GM18867 (cell line): ENCODE results near the gene HNF4A.

ENCODE experiments used
- ATAC-seq: cut with Tn5 transposase; IDR thresholded peaks from one replicate; pipeline ENCODE4 v1.9.1; 2021; ENCODE audit warnings: mild to moderate bottlenecking, moderate library complexity; ENCODE audit not compliant: unreplicated experiment

Gene HNF4A

DNA sequence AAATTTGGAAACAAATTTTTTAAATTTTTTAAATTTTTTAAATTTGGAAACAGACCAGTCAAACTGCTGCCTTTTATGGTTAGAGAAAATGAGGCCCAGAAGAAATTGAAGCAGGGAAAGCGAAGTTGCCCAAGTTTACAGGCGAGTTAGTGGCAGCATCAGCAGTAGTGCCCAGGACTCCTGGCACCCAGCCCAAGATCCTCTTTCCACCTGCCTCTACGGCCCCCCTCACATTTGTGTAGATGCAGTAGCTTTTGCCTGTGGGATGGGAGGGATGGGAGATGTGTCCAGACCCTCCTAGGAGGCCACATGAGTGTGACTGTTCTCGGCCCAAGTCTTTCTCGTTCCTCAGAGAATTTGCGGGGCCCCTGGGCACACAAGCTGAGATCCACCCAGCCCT lies 49.8 kb downstream of the HNF4A start:
- ATAC-seq = no peak

DNA sequence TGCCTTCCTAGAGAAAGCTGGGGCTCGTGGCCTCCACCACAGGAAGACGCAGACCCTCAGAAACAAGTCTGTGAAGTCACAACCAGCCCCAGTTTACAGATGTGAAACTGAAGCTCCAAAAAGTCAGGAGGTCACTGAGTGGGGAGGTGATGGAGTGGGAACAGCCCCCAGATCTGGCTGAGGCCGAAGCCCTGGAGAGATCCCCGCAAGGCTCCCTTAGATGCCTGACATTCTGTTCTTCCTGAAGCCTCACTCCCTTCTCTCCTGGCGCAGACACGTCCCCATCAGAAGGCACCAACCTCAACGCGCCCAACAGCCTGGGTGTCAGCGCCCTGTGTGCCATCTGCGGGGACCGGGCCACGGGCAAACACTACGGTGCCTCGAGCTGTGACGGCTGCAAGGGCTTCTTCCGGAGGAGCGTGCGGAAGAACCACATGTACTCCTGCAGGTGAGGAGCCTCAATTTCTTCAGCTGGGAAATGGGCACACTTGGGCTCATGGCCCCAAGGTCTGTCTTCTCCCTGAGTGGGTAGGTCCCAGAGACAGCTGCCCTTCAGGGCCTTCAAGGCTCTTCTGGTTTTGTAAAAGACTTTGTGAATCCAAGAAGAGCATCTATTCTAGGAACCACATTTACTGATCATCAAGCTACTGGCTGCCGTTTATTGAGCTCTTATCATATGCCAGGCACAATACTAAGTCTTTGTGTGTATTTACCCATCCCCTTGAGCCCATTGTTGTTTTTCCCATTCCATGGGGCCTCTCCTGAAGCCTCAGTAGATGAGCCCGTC lies 50.5 kb downstream of the HNF4A start:
- ATAC-seq = no peak

- ATAC-seq = no peak
Observed at GRCh38 chr20:44406572-44407137, 51.2 kb downstream of the HNF4A start.

GRCh38 chr20:44407402-44408184 lies 52.1 kb downstream of the HNF4A start:
- no peak for ATAC-seq

DNA sequence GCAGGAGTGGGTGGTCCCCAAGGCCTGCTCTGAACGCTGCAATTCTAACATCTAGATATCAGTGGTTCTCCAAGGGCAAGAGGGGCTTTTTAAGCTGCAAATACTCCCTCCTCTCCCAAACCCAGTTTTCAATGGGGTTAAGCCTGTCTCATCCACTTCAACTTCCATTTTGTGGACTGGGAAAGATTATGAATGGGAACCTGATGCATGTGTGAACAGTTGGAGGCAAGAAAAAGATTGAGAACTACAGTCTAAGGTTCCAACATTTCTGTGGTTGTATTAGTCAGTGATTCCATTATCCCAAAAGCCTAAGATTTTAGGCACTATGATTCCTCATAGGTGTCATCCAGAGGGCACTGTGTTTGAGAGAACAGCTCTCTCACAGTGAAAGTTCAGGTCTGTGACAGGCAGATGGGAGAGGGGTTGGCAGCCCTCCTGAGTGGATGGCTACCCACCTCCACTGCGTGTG lies 53.7 kb downstream of the HNF4A start:
- no peak for ATAC-seq

GRCh38 chr20:44410583-44411019 lies 55.1 kb downstream of the HNF4A start:
- no peak for ATAC-seq

DNA sequence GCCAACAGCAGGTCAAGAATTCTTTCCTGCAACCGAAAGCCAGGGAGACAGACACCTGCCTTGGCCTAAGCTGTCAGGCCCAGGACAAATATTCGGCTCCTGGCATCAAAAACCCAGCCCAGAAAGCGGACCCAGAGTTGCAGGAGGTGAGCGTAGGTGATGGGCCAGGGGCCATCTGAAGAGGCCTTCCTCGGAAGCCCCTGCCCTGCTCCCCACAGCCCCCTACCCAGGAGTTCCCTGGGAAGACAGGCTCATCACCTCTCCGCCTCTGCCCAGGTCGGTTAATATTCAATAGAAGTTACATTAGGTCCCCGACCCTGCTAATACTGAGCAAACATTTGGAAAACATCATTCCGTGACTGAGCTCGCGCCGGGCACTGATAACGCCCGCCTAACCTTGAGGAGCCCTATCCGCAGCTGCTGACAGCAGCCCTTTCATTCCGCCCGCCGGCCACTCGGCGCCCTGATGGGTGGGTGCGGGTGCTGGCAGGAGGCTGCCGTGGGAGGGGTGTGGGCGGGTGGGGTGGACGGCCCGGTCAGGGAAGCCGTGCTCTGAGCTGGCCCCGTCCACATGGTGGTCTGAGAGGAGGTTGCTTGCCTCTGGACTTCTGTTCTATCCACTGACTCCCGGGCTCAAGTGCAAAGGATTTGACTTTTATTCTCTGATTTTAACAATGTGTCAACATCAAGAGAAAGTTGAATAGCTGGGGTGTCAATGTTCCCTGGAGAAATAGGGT lies 55.7 kb downstream of the HNF4A start:
- no peak for ATAC-seq

GRCh38 chr20:44411757-44412401 lies 56.4 kb downstream of the HNF4A start:
- no peak for ATAC-seq

DNA sequence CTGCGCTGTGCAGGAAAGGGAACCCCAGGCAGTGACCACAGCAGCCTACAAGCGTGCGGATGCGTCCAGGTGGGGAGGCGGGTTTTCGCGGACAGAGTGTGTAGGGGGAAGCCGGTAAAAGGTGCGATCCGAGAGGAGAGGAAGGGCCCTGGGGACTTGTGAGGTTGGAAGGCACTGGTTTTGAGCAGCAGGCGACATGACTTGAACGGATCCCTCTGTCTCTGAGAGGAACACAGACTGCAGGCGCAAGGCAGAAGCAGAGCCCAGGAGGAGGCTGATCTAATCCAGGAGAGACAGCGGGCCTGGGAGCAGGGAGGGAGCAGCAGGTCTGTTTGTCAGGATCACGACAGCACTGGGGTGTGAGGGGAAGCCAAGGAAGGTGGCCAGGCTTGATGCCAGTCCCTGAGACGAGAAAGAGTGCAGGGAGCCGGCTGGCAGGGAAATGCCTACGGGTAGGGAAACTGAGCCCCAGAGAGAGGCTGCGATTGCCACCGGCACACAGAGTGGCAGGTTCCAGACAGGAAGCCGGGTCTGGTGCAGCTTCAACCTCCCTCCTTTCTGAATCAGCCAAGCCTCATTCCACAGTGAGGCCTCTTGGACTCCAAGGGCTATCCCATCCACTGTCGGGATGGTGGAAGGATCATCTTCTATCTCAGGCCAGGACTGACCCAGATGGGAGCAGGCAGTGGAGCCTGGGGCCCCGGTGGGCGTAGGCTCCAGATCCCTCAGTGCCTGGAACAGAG lies 57.1 kb downstream of the HNF4A start:
- ATAC-seq = no peak

DNA sequence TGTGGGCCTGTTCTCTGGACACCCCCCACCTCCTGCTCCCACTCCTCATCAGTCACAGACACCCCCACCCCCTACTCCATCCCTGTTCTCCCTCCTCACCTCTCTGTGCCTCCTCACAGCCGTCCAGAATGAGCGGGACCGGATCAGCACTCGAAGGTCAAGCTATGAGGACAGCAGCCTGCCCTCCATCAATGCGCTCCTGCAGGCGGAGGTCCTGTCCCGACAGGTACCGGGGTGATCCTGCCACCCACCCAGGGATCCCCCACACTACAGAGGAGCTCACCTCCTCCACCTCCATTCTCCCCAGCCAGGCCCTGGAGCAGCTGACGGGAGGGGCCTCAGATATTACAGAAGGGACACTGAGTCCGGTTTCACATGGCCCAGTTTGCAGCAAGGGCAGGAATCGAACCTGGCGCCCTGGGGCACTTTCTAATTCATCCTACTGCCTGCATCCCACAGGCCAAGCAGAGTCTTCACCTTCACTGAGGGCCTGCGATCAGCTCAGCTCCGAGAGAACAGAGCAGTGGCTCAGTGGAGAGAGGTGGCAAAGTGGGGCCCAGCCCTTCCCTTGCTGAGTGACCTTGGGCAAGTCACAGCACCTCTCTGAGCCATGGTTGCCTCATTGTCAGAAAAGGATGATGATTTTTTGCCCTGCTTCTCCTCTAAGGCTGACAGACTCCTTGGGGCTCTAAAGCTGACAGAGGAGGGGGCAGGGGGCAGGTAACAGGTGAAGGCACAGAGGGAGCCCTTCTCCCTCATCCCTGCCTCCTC lies 58.3 kb downstream of the HNF4A start:
- ATAC-seq = no peak

- no peak for ATAC-seq
Observed at GRCh38 chr20:44414346-44414714, 58.8 kb downstream of the HNF4A start.

GRCh38 chr20:44414808-44415207 lies 59.3 kb downstream of the HNF4A start:
- ATAC-seq = no peak

DNA sequence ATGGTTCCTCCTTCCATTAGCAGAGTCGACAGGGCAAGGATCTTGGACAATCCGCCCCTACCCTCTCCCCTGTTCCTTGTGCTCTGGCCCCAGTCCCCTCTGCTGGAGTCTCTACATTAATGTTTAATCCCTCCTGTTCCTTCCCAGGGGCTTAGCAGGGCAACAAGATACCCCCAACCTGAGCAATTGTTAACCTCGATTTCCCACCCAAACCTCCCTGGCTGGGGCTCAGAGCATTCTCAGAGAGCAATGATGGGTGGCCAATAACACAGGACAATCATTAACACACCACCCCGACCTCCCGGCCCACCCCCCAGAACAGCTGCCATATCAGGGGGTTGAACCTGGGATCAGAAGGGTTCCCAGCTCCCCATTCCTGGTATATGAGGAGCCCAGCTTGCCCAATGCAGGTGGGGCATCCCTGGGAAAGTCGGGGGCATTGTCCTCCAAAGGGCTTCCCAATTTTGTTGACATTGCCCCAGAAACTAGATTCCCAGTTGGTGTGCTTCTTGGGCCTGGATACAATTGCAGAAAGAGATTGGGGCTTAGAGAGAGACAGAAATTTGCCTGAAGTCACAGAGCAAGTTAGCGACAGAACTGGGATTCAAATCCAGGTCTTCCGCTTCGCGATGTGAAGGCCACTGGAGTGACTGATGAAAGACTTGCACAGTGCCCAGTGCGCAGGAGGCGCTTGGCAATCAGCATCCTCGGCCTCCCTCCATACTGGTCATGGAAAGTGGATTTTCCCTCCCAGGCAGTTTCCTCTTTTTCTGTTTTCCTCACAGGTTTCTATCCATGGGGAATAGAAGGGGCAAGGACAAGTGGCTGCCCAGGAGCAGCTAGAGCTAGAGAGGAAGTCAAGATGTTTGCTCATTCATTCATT lies 60.6 kb downstream of the HNF4A start:
- no peak for ATAC-seq

DNA sequence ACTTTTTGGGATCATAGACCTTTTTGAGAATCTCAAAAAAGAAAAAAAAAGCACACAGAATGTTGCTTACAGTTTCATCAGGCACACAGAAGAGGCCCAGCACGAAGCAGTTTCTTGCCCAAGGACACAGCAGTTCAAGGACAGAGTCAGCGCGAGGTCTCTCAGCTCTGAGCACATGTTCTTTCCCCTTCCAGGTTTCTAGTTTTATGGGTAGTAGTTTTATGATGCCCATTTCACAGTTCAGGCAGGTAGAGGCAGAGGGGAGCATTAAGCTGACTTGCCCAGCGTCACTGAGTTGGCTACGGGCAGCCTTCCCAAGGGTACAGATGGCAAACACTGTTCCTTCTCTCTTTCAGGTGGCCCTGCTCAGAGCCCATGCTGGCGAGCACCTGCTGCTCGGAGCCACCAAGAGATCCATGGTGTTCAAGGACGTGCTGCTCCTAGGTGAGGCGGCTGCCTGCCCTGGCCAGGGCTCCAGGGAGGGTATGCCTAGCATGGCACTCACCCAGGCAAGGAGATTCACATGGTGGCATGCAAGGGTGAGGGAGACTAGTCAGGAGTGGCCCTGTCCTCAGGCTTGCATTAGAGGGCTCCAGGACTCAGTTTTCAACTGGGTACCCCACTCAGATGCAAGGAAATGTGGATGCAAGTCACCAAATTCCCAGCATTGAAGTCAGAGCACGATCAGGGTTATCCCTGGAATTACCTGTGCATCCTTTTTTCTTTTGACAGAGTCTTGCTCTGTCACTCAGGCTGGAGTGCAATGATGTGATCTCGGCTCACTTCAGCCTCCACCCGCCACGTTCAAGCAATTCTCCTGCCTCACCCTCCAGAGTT lies 62.8 kb downstream of the HNF4A start:
- no peak for ATAC-seq

GRCh38 chr20:44419131-44419844 lies 63.8 kb downstream of the HNF4A start:
- no peak for ATAC-seq

DNA sequence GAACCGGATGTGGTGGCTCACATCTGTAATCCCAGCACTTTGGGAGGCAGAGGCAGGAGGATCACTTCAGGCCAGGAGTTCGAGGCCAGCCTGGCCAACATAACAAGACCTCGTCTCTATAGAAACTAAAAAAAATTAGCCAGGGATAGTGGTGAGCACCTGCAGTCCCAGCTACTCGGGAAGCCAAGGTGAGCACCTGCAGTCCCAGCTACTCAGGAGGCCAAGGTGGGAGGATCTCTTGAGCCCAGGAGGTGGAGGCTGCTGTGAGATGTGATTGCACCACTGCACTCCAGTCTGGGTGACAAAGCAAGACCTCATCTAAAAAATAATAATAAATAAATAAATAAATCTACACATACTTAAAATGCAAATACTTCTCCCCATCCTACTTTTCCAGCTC lies 65.0 kb downstream of the HNF4A start:
- no peak for ATAC-seq

DNA sequence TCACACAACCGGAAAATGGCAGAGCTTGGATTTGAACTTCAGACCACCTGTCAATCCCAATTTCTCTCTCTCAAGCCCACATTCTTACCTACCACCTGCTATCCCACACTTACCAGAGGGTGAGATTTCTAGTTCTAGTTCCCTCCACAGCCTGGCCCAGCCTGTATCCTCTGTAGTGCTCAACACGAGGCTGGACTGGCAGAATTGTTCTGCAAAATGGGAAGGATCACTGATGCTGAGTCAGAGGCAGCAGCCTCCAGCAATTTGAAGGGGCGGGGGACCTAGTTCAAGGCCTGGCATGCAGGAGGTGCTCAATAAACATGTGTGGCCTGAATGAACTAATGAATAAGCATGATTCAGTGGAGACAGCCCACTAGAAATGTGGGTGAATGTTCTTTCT lies 66.6 kb downstream of the HNF4A start:
- no peak for ATAC-seq
